ENCODE data around the gene ZNF638.
A peak's percentile ranks its signal among the peaks of the same experiment; 100 is the strongest.

Gene ZNF638

DNA sequence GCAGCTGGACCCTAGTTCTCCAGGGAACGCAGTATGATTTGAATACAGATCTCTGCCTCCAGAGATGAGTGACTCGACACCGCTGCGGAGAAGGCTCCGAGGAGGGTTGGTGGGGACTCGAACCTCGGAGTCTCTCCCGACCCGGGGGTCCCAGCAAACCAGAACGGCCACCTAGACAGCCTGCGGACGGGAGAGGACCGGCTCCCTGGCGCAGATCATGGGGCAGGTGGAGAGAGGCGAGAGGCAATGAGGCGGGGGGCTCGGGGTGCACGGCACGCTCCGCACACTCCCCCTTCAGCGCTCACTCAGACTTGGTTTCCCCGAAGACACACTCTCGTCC, 134.3 kb downstream of the ZNF638 start:
- peaks cover 73% of the 10 kb centered on the region for H3K27me3 ChIP-seq (ENCODE audit: control insufficient read depth, insufficient read depth, low read length)
- H3K9ac ChIP-seq (ENCODE audit: low read length) = no peak overlapping the region
- peak overlapping the region; percentile 59 for H3K4me3 ChIP-seq (ENCODE audit: low read length)
- no peaks in the 10 kb centered on the region for H3K9me3 ChIP-seq (ENCODE audit: control insufficient read depth, low read depth, low read length)
- H3K4me1 ChIP-seq (ENCODE audit: control insufficient read depth, low read depth, low read length) = peaks cover 11% of the 10 kb centered on the region
- no peak overlapping the region for H3K27ac ChIP-seq (ENCODE audit: low read length)
- no peaks in the 10 kb centered on the region for H3K36me3 ChIP-seq (ENCODE audit: control insufficient read depth, low read depth, low read length)

DNA sequence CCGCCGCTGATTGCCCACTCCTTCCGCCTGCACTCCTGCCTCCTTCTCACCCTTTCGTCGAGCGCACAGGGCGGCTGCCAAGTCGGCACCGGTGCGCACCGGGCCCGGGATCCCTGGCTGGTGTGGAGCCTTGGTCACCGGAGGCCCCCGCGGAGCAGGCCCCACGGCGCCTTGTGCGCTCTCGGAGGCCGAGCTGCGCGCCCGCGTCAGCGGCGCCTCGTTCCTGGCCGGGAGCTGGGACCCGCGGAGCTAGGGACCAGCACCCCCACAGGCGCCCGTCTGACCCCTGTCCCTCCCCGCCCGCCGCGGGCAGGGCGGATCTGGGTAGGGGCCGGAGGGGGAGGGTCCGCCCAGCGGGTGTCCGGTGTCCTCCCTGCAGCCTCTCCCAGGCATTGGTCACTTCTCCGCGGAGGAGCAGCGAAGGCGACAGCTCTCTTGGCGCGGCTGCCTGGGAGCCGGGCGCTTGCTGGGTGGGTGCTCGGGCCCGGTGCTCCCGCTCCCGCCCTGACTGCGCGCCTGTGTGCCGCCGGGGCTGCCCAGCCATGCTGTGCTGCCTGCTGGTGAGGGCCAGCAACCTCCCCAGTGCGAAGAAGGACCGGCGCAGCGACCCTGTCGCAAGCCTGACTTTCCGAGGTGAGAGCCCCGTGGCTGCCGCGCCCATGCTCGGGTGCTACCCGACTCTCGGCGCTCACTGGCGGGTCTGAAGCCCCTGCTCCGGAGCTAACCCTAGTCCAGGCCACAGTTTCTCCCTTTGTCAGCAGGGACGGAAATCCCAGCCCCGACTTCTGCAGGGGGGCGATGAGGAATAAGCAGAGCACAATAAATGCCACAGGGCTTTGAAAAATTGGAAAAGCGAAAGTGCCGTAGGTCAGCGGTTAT, 135.0 kb downstream of the ZNF638 start:
- Histone ChIP-seq H3K4me3 (ENCODE audit: low read length) (peak overlapping the region; percentile 59), H3K9ac (ENCODE audit: low read length) (peak overlapping the region; percentile 1), H3K27ac (ENCODE audit: low read length) (no peak overlapping the region), H3K9me3 (ENCODE audit: control insufficient read depth, low read depth, low read length) (no peaks in the 10 kb centered on the region), H3K27me3 (ENCODE audit: control insufficient read depth, insufficient read depth, low read length) (peaks cover 69% of the 10 kb centered on the region), H3K4me1 (ENCODE audit: control insufficient read depth, low read depth, low read length) (peaks cover 11% of the 10 kb centered on the region), H3K36me3 (ENCODE audit: control insufficient read depth, low read depth, low read length) (no peaks in the 10 kb centered on the region)

DNA sequence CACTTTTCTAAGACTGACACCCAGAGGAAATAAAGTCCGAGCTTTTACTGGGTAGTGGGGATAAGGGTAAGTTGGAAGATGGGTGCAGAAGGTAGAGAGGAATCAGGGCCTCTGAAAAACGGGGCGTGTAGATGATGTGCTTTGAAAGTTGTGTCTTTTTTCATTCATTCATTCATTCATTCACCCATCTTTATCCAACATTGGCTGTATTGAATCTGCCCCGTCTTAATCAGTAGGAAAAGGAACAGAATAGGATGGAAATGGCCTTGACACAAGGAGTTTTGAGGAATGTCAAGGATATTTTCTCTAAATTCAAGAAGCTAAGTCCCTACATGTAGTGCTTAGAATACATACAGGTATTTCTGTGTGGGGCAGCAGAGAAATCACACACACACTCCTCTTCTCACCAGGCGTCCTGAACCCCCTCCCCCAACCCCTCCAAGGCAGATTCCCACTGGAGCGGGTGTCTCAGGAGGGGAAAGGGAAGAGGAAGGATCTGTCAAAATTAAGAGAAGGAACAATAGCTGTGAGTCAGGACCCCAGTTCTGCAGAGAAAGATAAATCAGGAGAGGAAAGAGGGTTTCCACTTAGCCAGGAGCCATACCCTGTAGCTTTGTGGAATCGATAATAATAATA, 135.7 kb downstream of the ZNF638 start:
- peaks cover 62% of the 10 kb centered on the region for H3K27me3 ChIP-seq (ENCODE audit: control insufficient read depth, insufficient read depth, low read length)
- H3K36me3 ChIP-seq (ENCODE audit: control insufficient read depth, low read depth, low read length) = no peaks in the 10 kb centered on the region
- no peak overlapping the region for H3K27ac ChIP-seq (ENCODE audit: low read length)

DNA sequence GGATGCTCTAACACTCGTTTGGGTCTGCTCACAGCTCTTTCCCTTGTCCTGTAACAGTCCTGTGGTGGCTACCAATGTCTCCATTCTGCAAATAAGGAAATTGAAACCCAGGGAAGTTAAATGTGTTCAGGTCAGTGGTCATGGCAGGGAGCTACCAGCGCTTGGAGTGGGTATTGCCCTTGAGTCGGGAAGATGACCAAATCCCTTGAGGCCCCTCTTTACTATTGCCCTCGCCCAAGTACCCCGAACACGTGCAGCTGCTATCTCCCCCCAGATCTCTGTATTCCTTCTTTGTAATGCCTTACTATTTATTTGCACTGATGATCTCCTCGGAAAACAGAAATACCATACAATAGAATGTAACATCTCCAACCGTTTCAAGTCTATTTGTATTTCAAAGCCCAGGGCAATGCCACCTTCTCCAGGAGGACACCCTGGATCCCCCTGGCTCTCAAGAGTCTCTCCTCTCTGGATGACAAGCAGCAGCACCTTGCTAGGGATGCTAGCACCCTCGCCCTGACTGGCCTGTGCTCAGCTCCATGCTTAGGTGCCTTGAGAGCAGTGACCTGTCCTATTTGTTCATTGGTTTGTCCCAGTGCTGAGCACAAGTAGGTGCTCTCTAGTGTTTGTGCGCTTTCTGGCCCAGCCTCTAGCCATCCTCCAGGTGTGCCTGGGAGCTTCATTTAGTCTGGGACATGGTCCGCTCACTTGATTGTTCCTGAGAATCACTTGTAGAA, 136.9 kb downstream of the ZNF638 start:
- H3K9me3 ChIP-seq (ENCODE audit: control insufficient read depth, low read depth, low read length) = no peaks in the 10 kb centered on the region
- peaks cover 56% of the 10 kb centered on the region for H3K27me3 ChIP-seq (ENCODE audit: control insufficient read depth, insufficient read depth, low read length)
- H3K36me3 ChIP-seq (ENCODE audit: control insufficient read depth, low read depth, low read length) = no peaks in the 10 kb centered on the region
- peaks cover 11% of the 10 kb centered on the region for H3K4me1 ChIP-seq (ENCODE audit: control insufficient read depth, low read depth, low read length)
- no peak overlapping the region for H3K4me3 ChIP-seq (ENCODE audit: low read length)
- H3K27ac ChIP-seq (ENCODE audit: low read length) = no peak overlapping the region
- no peak overlapping the region for H3K9ac ChIP-seq (ENCODE audit: low read length)

More for the DNA sequence above, 135.7 kb downstream of the ZNF638 start:
- Histone ChIP-seq H3K9me3 (ENCODE audit: control insufficient read depth, low read depth, low read length) (no peaks in the 10 kb centered on the region), H3K4me1 (ENCODE audit: control insufficient read depth, low read depth, low read length) (peaks cover 11% of the 10 kb centered on the region), H3K9ac (ENCODE audit: low read length) (peak overlapping the region; percentile 1), H3K4me3 (ENCODE audit: low read length) (peak overlapping the region; percentile 59)

DNA sequence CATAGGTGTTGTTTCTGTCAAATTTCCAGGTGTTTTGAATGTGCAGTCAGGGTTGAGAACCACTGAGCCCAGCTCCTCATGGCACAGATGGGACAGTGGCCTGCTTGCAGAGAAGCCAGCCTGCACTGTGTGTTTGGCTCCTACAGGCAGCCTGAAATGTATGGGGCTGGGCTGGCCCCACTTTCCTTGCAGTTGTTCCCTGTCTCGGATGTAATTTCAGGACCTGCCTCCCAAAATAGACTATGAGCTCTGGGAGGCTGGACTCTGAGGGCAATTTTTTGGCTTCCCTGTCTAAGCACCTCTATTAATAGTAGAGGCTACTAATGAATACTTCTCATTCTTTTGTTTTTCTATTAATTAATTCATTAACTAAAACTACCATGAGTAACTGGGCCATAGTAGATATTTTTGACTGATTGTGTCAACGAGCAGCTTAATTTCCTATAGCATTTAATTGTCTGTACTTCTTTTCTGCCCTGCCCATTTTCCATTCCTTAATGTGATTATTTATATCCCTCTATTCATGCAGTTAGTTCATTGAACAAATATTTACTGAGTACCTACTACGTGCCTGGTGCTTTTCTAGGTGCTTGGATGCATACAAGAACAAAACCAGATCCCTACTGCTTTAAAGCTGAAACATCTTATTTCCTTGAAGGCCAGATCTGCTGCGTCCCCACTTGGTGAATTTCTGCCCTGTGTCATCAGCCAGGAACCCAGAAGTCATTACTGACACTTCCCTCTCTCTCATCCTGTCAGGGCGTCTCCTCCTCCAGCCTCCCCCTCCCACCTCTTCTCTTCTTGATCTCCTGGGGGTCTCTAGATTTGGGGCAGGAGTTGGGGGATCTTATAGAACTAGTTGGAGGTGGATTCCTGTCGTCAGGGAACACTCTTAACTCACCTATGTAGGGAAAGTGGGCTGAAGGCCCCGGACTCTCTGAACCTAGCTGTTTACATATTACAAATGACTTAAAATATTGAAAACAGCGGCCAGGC, 138.1 kb downstream of the ZNF638 start:
- peaks cover 11% of the 10 kb centered on the region for H3K4me1 ChIP-seq (ENCODE audit: control insufficient read depth, low read depth, low read length)
- no peak overlapping the region for H3K27ac ChIP-seq (ENCODE audit: low read length)
- no peak overlapping the region for H3K4me3 ChIP-seq (ENCODE audit: low read length)
- peaks cover 44% of the 10 kb centered on the region for H3K27me3 ChIP-seq (ENCODE audit: control insufficient read depth, insufficient read depth, low read length)
- no peaks in the 10 kb centered on the region for H3K9me3 ChIP-seq (ENCODE audit: control insufficient read depth, low read depth, low read length)
- H3K36me3 ChIP-seq (ENCODE audit: control insufficient read depth, low read depth, low read length) = no peaks in the 10 kb centered on the region
- H3K9ac ChIP-seq (ENCODE audit: low read length) = no peak overlapping the region

DNA sequence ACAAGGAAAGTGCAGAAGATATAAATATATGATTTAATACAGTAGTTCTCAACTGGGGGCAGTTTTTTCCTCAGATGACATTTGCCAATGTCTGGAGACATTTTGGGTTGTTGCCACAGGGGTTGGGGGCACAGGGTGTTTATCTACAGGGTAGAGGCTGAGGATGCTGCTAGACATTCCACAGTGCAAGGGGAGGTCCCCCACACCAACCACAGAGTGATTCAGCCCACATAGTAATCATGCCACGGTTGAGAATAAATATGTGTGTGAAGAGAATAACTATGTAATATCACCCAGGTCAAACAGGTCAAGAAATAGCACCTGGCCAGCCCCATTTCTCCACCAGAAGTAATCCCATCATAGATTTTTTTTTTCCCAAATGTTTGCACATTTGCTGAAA, 139.7 kb downstream of the ZNF638 start:
- Histone ChIP-seq H3K9ac (ENCODE audit: low read length) (no peak overlapping the region), H3K4me3 (ENCODE audit: low read length) (no peak overlapping the region), H3K36me3 (ENCODE audit: control insufficient read depth, low read depth, low read length) (no peaks in the 10 kb centered on the region), H3K27ac (ENCODE audit: low read length) (no peak overlapping the region), H3K4me1 (ENCODE audit: control insufficient read depth, low read depth, low read length) (peaks cover 6% of the 10 kb centered on the region), H3K9me3 (ENCODE audit: control insufficient read depth, low read depth, low read length) (no peaks in the 10 kb centered on the region), H3K27me3 (ENCODE audit: control insufficient read depth, insufficient read depth, low read length) (peaks cover 28% of the 10 kb centered on the region)

DNA sequence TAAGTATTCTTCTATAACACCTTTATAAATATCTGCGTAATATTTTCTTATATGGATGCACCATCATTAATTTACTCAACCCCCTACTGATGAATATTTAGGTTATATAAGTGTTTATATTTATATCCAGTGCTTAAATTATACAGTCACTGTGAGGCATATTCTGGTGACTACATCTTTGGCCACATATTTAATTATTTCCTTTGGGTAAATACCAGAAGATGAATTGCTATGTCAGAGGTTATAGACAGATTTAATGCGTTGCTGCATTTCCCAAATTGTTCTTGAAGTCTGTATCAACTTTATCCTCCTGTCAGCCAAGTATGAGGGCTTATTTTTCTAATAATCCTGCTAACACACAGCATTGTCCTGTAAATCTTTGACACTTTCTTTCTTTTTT, 140.4 kb downstream of the ZNF638 start:
- Histone ChIP-seq H3K9ac (ENCODE audit: low read length) (no peak overlapping the region), H3K4me1 (ENCODE audit: control insufficient read depth, low read depth, low read length) (peaks cover 5% of the 10 kb centered on the region), H3K36me3 (ENCODE audit: control insufficient read depth, low read depth, low read length) (no peaks in the 10 kb centered on the region), H3K27me3 (ENCODE audit: control insufficient read depth, insufficient read depth, low read length) (peaks cover 20% of the 10 kb centered on the region), H3K9me3 (ENCODE audit: control insufficient read depth, low read depth, low read length) (no peaks in the 10 kb centered on the region), H3K4me3 (ENCODE audit: low read length) (no peak overlapping the region), H3K27ac (ENCODE audit: low read length) (no peak overlapping the region)

DNA sequence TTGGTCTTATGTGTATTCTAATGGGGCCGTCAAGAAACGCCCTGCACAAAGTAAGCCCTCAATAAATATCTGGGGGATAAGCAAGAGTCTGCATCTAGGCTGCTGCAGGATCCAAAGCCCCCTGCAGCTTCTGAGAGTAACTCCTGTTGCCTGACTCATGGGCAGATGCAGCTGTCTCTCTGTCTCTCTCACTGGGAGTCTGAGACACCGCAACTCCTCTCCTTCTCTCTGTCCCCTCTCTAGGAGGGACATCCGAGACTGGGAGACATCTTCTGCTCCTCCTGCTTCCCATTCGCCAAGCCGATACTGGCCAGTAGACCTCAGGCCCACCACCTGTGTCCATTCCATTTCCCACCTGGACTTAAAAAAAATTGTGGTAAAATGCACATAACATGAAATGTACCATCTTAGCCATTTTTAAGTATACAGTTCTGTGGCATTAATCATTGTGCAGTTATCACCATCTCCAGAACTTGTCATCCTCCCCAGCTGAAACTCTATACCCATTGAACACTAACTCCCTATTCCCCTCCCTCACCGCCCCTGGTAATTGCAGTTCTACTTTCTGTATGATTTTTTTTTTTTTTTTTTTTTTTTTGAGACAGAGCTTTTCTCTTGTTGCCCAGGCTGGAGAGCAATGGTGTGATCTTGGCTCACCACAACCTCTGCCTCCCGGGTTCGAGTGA, 141.9 kb downstream of the ZNF638 start:
- Histone ChIP-seq H3K36me3 (ENCODE audit: control insufficient read depth, low read depth, low read length) (no peaks in the 10 kb centered on the region), H3K4me1 (ENCODE audit: control insufficient read depth, low read depth, low read length) (peaks cover 8% of the 10 kb centered on the region), H3K4me3 (ENCODE audit: low read length) (no peak overlapping the region), H3K27me3 (ENCODE audit: control insufficient read depth, insufficient read depth, low read length) (peaks cover 6% of the 10 kb centered on the region), H3K9ac (ENCODE audit: low read length) (no peak overlapping the region), H3K9me3 (ENCODE audit: control insufficient read depth, low read depth, low read length) (no peaks in the 10 kb centered on the region), H3K27ac (ENCODE audit: low read length) (no peak overlapping the region)

DNA sequence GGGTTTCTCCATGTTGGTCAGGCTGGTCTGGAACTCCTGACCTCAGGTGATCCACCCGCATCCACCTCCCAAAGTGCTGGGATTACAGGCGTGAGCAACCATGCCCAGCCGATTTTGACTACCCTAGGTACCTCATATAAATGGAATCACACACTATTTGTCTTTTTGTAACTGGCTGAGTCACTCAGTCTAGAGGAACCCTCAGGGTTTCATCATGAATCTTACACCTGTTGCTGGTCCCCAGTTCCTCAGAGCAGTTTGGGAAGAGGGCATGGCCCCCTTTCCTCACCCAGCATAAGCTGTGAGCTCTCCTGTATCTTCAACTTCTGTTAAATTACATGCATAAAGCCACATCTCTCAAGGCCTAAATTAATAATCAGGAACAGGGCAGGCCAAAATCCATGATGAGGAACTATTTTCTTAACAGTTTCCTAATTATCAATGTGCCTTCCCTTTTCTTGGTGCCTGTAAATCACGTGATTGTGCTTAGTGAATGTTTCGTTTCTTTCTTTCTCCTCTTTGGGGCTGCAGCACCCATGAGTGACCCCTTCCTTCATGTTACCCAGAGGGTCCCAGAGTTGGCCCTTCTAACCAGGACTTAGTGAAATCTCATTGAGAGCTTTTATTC, 142.6 kb downstream of the ZNF638 start:
- no peaks in the 10 kb centered on the region for H3K36me3 ChIP-seq (ENCODE audit: control insufficient read depth, low read depth, low read length)
- H3K4me3 ChIP-seq (ENCODE audit: low read length) = no peak overlapping the region
- H3K9me3 ChIP-seq (ENCODE audit: control insufficient read depth, low read depth, low read length) = no peaks in the 10 kb centered on the region
- H3K4me1 ChIP-seq (ENCODE audit: control insufficient read depth, low read depth, low read length) = peaks cover 8% of the 10 kb centered on the region
- no peak overlapping the region for H3K27ac ChIP-seq (ENCODE audit: low read length)
- no peak overlapping the region for H3K9ac ChIP-seq (ENCODE audit: low read length)
- H3K27me3 ChIP-seq (ENCODE audit: control insufficient read depth, insufficient read depth, low read length) = no peaks in the 10 kb centered on the region

DNA sequence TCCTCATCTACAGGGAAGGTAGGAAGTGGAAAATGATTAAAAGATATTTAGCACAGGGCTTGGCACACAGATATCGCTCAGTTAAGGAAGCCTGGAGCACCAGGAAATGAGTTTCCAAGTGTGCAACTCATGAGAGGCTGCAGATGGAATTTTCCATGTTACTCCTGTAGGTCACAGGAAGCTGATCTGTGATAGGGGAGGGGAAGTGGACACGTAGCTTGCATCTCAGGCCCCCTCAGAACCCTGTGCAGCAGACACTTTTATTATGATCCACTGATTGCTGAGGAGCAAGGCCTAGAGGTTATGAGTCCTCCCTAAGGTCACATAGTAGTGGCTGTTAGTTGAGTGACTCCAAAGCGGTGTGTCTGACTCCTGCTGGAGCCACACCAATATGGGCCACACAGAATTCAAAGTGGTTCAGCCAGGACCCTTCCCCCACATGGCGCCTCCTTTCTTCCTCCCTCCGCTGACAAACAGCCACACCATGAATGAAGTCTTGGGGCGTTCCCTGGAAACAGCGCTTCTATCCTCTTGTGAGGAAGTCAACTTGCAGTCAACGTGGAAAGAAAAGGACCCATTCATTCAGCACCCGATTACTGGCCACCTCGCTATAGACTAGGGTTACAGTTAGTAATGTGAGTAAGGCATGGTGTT, 143.3 kb downstream of the ZNF638 start:
- H3K9ac ChIP-seq (ENCODE audit: low read length) = no peak overlapping the region
- no peak overlapping the region for H3K4me3 ChIP-seq (ENCODE audit: low read length)
- H3K36me3 ChIP-seq (ENCODE audit: control insufficient read depth, low read depth, low read length) = no peaks in the 10 kb centered on the region
- H3K27me3 ChIP-seq (ENCODE audit: control insufficient read depth, insufficient read depth, low read length) = no peaks in the 10 kb centered on the region
- no peak overlapping the region for H3K27ac ChIP-seq (ENCODE audit: low read length)
- peaks cover 8% of the 10 kb centered on the region for H3K4me1 ChIP-seq (ENCODE audit: control insufficient read depth, low read depth, low read length)
- H3K9me3 ChIP-seq (ENCODE audit: control insufficient read depth, low read depth, low read length) = no peaks in the 10 kb centered on the region
